ENCODE measurements around the gene TRIM2. TPM values are rescaled to one million over a fixed set of nuclear protein-coding genes. Genes with fewer than 3 reads are reported as not detected.
A peak's percentile ranks its signal among the peaks of the same experiment; 100 is the strongest.

The TRIM2 gene
- total RNA-seq, 1 donor from 2014 or later: 51.8 TPM

DNA sequence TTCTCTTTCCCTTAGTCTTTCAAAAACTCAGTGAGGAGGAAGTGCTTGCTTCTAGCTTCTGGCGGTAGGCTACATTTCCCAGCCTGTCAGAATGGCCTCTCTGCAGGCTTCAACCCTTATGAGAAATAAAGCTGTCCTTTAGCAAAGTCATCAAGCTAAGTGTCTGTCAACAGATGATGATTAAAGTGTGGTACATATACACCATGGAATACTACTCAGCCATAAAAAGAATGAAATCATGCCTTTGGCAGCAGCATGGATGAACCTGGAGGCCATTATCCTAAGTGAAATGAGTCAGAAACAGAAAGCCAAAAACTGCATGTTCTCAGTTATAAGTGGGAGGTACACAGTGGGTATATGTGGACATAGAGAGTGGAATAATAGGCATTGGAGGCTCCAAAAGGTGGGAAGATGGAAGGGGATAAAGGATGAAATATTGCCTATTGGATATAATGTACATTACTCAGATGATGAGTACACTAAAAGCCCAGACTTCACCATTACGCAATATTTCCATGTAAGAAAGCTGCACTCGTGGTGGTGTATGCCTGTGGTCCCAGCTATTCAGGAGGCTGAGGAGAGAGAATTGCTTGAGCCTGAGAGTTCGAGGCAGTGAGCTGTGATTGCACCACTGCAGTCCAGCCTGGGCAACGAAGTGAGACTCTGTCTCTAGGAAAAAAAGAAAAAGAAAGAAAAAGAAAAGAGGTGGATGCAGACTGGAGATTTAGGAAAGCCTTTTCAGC lies 7.9 kb downstream of the TRIM2 start:
- TF ChIP-seq, protein P1, sequence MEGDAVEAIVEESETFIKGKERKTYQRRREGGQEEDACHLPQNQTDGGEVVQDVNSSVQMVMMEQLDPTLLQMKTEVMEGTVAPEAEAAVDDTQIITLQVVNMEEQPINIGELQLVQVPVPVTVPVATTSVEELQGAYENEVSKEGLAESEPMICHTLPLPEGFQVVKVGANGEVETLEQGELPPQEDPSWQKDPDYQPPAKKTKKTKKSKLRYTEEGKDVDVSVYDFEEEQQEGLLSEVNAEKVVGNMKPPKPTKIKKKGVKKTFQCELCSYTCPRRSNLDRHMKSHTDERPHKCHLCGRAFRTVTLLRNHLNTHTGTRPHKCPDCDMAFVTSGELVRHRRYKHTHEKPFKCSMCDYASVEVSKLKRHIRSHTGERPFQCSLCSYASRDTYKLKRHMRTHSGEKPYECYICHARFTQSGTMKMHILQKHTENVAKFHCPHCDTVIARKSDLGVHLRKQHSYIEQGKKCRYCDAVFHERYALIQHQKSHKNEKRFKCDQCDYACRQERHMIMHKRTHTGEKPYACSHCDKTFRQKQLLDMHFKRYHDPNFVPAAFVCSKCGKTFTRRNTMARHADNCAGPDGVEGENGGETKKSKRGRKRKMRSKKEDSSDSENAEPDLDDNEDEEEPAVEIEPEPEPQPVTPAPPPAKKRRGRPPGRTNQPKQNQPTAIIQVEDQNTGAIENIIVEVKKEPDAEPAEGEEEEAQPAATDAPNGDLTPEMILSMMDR (IDR thresholded peaks at IDR 0.05; ENCODE audit: insufficient read depth, low read depth, low read length): no peak
- TF ChIP-seq EZH2 (IDR thresholded peaks at IDR 0.05; ENCODE audit: insufficient read depth, low read length): no peak
- no peaks in the 10 kb centered on the region for H3K4me1 ChIP-seq (ENCODE audit: insufficient read depth, low read length)
- H3K27ac Mint-ChIP-seq (ENCODE audit: unreplicated experiment): no peak overlapping the region
- DNase-seq (ENCODE audit: low read depth) (peak; percentile 55), FAIRE-seq (no peak)
- no peak overlapping the region for H3K4me3 ChIP-seq (ENCODE audit: insufficient read depth, low read depth, low read length)
- no peaks in the 10 kb centered on the region for H3K79me2 ChIP-seq (ENCODE audit: insufficient read depth, low read length)
- H3K27me3 ChIP-seq (ENCODE audit: insufficient read depth, low read length): no peaks in the 10 kb centered on the region
- no peaks in the 10 kb centered on the region for H4K20me1 ChIP-seq (ENCODE audit: insufficient read depth, low read length)
- no peak overlapping the region for H3K4me3 Mint-ChIP-seq (ENCODE audit: unreplicated experiment)
- no peak overlapping the region for H3K4me2 ChIP-seq (ENCODE audit: low read length)
- peaks cover 3% of the 10 kb centered on the region for H3K4me1 Mint-ChIP-seq (ENCODE audit: low read depth, unreplicated experiment)
- H3K36me3 Mint-ChIP-seq (ENCODE audit: low read depth, unreplicated experiment): peaks cover 4% of the 10 kb centered on the region
- H3K27ac ChIP-seq (ENCODE audit: low read depth, low read length): no peak overlapping the region
- H2AFZ ChIP-seq (ENCODE audit: low read depth, low read length): no peak overlapping the region
- H3K9ac ChIP-seq (ENCODE audit: low read length): no peak overlapping the region
- no peaks in the 10 kb centered on the region for H3K27me3 Mint-ChIP-seq (ENCODE audit: low read depth, unreplicated experiment)
- H3K36me3 ChIP-seq (ENCODE audit: insufficient read depth, low read length): no peaks in the 10 kb centered on the region
- no peaks in the 10 kb centered on the region for H3K9me3 Mint-ChIP-seq (ENCODE audit: unreplicated experiment)
- H3K9me3 ChIP-seq (ENCODE audit: insufficient read depth, low read depth, low read length): no peaks in the 10 kb centered on the region

DNA sequence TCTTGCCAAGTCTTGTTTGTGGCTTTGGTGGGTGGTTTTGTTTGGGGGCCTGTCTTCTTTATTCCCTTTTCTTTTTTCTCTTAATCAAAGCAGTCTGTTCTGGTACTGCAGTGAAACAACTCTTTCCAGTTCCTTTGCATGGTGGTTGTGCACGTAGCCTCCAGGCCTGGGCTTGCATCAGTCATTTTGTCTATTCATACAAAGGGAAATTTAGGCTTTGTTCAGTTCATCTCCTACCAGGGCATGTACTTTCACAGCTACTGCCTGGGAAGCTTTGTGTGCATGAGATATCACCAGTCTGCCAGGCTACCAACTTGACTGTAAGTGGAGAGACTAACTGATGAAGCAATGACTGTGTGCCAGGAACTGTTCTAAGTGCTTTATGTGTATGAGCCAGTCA lies 8.5 kb downstream of the TRIM2 start:
- Mint-ChIP-seq H3K4me3 (ENCODE audit: unreplicated experiment) (no peak overlapping the region), H3K4me1 (ENCODE audit: low read depth, unreplicated experiment) (peaks cover 3% of the 10 kb centered on the region), H3K9me3 (ENCODE audit: unreplicated experiment) (no peaks in the 10 kb centered on the region), H3K36me3 (ENCODE audit: low read depth, unreplicated experiment) (peaks cover 4% of the 10 kb centered on the region), H3K27ac (ENCODE audit: unreplicated experiment) (no peak overlapping the region), H3K27me3 (ENCODE audit: low read depth, unreplicated experiment) (no peaks in the 10 kb centered on the region)
- H3K79me2 ChIP-seq (ENCODE audit: insufficient read depth, low read length): no peaks in the 10 kb centered on the region
- no peaks in the 10 kb centered on the region for H4K20me1 ChIP-seq (ENCODE audit: insufficient read depth, low read length)
- no peak overlapping the region for H3K4me3 ChIP-seq (ENCODE audit: insufficient read depth, low read depth, low read length)
- DNase-seq (ENCODE audit: low read depth) (no peak), FAIRE-seq (no peak)
- H3K27me3 ChIP-seq (ENCODE audit: insufficient read depth, low read length): no peaks in the 10 kb centered on the region
- H3K4me1 ChIP-seq (ENCODE audit: insufficient read depth, low read length): no peaks in the 10 kb centered on the region
- no peak overlapping the region for H3K27ac ChIP-seq (ENCODE audit: low read depth, low read length)
- H3K4me2 ChIP-seq (ENCODE audit: low read length): no peak overlapping the region
- no peak overlapping the region for H3K9ac ChIP-seq (ENCODE audit: low read length)
- H3K36me3 ChIP-seq (ENCODE audit: insufficient read depth, low read length): no peaks in the 10 kb centered on the region
- no peaks in the 10 kb centered on the region for H3K9me3 ChIP-seq (ENCODE audit: insufficient read depth, low read depth, low read length)
- H2AFZ ChIP-seq (ENCODE audit: low read depth, low read length): no peak overlapping the region
- TF ChIP-seq, protein P1 (IDR thresholded peaks at IDR 0.05; ENCODE audit: insufficient read depth, low read depth, low read length): no peak
- no peak for TF ChIP-seq EZH2 (IDR thresholded peaks at IDR 0.05; ENCODE audit: insufficient read depth, low read length)

- Histone ChIP-seq H4K20me1 (ENCODE audit: insufficient read depth, low read length) (no peaks in the 10 kb centered on the region), H3K27me3 (ENCODE audit: insufficient read depth, low read length) (no peaks in the 10 kb centered on the region), H3K4me3 (ENCODE audit: insufficient read depth, low read depth, low read length) (no peak overlapping the region), H3K79me2 (ENCODE audit: insufficient read depth, low read length) (no peaks in the 10 kb centered on the region), H2AFZ (ENCODE audit: low read depth, low read length) (no peak overlapping the region), H3K9ac (ENCODE audit: low read length) (no peak overlapping the region), H3K36me3 (ENCODE audit: insufficient read depth, low read length) (no peaks in the 10 kb centered on the region), H3K9me3 (ENCODE audit: insufficient read depth, low read depth, low read length) (no peaks in the 10 kb centered on the region), H3K27ac (ENCODE audit: low read depth, low read length) (no peak overlapping the region), H3K4me1 (ENCODE audit: insufficient read depth, low read length) (no peaks in the 10 kb centered on the region), H3K4me2 (ENCODE audit: low read length) (no peak overlapping the region)
- Mint-ChIP-seq H3K9me3 (ENCODE audit: unreplicated experiment) (no peaks in the 10 kb centered on the region), H3K4me1 (ENCODE audit: low read depth, unreplicated experiment) (no peaks in the 10 kb centered on the region), H3K36me3 (ENCODE audit: low read depth, unreplicated experiment) (peaks cover 4% of the 10 kb centered on the region), H3K4me3 (ENCODE audit: unreplicated experiment) (no peak overlapping the region), H3K27me3 (ENCODE audit: low read depth, unreplicated experiment) (no peaks in the 10 kb centered on the region), H3K27ac (ENCODE audit: unreplicated experiment) (no peak overlapping the region)
- FAIRE-seq (no peak), DNase-seq (ENCODE audit: low read depth) (no peak)
- no peak for TF ChIP-seq EZH2 (IDR thresholded peaks at IDR 0.05; ENCODE audit: insufficient read depth, low read length)
- TF ChIP-seq, protein P1 (IDR thresholded peaks at IDR 0.05; ENCODE audit: insufficient read depth, low read depth, low read length): no peak
Observed at GRCh38 chr4:153215921-153216320, 11.7 kb downstream of the TRIM2 start.

All from astrocyte (in vitro differentiated cells and primary cell).